ENCODE data around the gene PODXL.
"Not testable (repeated sequence)": the region's sequence is repeated elsewhere in the genome, so short reads cannot be mapped to it uniquely, and the experiment has no call there.

PODXL gene

GRCh38 chr7:131488361-131488760 is 68.1 kb downstream of the PODXL start:
- DNase-seq: no peak

- no peak for DNase-seq
Measured at GRCh38 chr7:131487217-131487616, 69.2 kb downstream of the PODXL start.

DNA sequence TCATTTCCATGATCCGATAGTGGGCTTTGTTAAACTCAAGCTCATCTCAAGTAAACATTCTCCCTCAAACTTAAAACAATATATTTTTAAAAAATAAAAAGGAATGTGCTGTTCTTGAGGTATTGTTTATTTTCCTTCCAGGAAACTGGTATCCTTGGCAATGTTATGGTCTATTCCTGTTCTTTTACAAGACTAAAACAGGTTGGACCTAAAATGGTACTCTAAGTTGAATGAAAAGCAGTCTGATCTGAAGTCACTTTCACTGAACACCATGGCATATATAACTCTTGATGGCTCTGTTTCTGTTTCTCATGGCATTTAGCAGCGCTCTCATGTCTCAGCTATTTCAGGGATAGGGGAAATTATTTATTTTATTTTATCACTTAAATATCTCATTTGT is 70.1 kb downstream of the PODXL start:
- DNase-seq: no peak

GRCh38 chr7:131483586-131483985 is 72.8 kb downstream of the PODXL start:
- DNase-seq: no peak

GRCh38 chr7:131482800-131483199 is 73.6 kb downstream of the PODXL start:
- no peak for DNase-seq

DNA sequence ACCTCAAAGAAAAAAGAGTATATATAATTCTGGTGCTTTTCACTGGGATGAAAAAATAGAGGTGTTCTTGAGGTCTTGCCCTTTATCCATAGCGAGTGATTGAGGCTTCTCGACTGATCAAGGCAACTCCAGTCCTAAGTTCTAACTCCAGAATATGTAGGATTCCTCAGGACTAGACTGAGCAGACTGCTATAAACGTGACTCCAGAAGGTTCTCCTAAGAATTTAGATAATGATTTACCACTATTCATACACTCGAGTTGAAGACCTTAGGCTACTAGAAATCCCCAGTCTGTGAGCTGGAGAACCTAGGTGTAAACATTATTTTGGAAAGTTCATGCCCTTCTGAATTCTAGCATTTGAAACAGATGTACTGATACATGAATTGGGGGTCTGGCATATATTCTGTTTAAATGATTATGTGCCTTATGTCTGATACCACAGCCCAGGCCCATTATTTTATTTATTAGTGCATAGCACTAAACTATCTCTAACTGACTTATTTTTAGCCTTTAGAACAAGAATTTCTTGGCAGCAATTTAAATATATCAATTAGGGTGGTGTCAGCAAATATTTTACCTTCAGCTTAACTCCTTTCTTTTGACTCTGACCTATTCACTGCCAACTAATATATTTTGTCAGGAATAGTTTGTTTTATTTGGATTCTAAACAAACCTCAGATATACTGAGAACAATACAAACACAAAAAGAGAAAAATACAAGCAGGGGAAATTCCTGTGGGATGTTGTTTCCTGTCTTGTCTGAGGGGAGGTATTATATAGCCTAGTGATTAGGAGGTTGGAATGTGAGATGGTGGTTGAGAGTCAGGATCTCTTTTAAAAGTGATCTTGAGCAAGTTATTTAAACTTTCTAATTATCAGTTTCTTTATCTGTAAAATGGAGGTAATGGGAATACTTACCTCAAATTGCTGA is 75.8 kb downstream of the PODXL start:
- no peak for DNase-seq

- no peak for DNase-seq
Measured at GRCh38 chr7:131476740-131477139, 79.7 kb downstream of the PODXL start.

- DNase-seq: no peak
Measured at GRCh38 chr7:131471250-131472004, 85.0 kb downstream of the PODXL start.

DNA sequence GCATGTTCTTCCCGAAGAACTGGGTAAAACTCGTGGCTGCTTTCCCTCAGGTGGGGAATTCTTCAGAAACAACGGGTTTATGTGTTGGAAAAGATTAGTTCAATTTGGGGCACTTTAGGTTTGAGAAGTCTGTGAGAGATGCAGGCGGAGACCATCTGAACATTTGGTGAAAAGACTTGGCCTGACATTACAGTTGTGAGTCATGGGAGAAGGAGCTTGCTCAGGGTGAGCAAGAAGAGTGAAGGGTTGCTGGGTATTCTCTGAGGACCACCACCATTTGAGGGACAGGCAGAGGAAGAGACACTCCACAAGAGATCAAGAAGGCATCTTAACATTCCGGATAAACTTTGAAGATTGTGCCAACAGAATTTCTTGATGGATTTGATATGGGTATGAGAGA is 88.6 kb downstream of the PODXL start:
- no peak for DNase-seq

GRCh38 chr7:131466735-131467365 is 89.6 kb downstream of the PODXL start:
- DNase-seq: no peak

DNA sequence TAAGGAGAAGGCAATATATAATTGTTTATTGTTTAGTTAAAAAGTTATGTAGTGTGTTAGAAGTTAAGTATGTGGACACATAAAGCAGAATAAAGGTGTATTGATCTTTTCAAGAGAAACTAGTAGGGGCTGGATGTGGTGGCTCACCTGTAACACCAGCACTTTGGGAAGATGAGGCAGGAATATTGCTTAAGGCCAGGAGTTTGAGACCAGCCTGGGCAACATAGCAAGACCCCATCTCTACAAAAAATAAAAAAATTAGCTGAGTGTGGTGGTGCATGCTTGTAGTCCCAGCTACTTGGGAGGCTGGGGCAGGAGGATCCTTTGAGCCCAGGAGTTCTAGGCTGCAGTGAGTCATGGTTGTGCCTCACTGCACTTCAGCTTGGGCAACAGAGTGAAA is 93.7 kb downstream of the PODXL start:
- DNase-seq: not testable (repeated sequence)

DNA sequence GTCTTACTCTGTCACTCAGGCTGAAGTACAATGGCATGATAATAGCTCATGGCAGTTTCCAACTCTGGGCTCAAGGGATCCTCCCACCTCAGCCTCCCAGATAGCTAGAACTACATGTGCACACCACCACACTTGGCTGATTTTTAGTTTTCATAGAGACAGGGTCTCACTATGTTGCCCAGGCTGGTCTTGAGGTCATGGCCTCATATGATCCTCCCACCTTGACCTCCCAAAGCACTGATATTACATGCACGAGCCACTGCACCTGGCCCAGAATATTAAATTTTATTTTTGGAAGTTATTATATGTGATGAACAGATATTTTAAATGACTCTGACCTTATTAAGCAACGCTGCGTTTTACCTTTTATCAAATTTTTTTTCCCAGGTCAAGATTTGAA is 94.4 kb downstream of the PODXL start:
- no peak for DNase-seq

GRCh38 chr7:131459256-131459655 is 97.2 kb downstream of the PODXL start:
- no peak for DNase-seq

DNA sequence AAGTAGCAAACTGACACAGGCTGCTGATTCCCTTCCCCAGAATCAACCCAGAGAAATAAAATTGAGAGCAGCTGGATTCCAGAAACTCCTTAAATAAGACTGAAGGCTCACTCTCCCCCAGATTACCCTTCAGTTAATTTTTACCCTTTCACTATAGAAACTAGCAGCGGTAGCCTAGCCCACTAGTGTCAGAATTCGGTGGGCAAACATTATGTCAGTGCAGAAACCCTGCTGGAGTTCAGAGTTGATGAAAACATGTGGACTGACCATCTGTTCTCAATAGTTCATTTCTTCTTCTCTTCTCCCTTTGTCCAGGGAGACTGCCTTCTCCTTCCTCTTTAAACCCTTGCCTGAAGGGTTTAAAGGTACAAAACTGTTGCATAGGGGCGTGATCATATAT is 100.1 kb downstream of the PODXL start:
- no peak for DNase-seq

DNA sequence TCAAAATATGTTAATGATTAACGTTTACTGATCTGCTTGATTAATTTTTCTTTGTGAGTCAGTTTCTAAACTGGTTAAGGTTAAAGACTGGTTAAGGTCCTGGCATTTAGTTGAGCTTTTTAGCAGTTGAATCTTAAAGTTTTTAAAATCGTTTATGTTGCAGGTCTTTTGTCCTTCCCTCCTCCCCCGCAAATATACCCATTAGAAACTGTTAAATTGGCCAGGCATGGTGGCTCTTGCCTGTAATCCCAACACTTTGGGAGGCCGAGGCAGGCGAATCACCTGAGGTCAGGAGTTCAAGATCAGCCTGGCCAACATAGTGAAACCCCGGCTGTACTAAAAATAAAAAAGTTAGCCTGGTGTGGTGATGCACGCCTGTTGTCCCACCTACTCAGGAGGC is 100.9 kb downstream of the PODXL start:
- DNase-seq: no peak

GRCh38 chr7:131455001-131455400 is 101.4 kb downstream of the PODXL start:
- DNase-seq: no peak

DNA sequence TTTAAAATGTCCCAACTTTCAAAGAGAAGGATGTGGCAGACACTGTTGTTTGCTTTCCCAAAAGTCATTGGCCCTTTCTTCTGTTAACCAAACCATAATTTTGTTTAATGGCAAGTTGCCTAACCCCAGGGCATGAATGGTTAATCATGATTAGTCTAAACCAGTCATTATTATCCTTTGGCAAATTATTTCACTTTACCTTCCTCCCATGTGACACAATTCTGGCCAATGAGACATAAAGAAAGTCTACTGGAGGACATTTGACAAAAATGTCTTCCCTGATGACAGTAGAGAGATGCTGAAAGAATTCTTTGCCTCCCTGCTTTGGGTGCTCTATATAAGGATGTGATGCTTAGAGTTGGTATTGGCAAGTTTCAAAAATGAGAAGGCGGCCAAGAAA is 101.9 kb downstream of the PODXL start:
- DNase-seq: no peak
